Right cardiac atrium (tissue), 5 donors: ENCODE results near the gene PIN4. TPM values are rescaled to one million over a fixed set of nuclear protein-coding genes. Genes with fewer than 3 reads are reported as not detected.

Source experiments
- ATAC-seq, 2 donors: fragments of 200-7000 bp; cut with Tn5 transposase; one replicate each; pipeline versions ENCODE4 v1.8.0 to v1.9.1; 2020; ENCODE audit warnings: moderate library complexity in 2 of 2, mild to moderate bottlenecking in 1 of 2
- DNase-seq, 3 donors: peaks; one replicate each; pipeline ENCODE4 v3.0.0-alpha.2; 2020
- H3K27ac ChIP-seq: one replicate; pipeline ENCODE4 v1.5.1; 2013; ENCODE audit warnings: mild to moderate bottlenecking, low read length, control low read depth, moderate library complexity
- H3K27me3 ChIP-seq: one replicate; pipeline ENCODE4 v1.6.1; 2013; ENCODE audit not compliant: control insufficient read depth, insufficient read depth
- H3K4me1 ChIP-seq: one replicate; pipeline ENCODE4 v1.6.1; 2013; ENCODE audit warnings: low read length; ENCODE audit not compliant: control insufficient read depth, insufficient read depth
- H3K4me3 ChIP-seq: one replicate; pipeline ENCODE4 v1.5.1; 2013; ENCODE audit warnings: low read length, control low read depth
- H3K9me3 ChIP-seq: one replicate; pipeline ENCODE4 v1.6.1; 2013; ENCODE audit warnings: low read length; ENCODE audit not compliant: control insufficient read depth
- WGBS: extraction: QIAGEN DNeasy Blood & Tissue Kit; methylation state at CpG from one replicate; pipeline ENCODE4 v1.1.7; 2013; 5-methylcytosine and 5-hydroxymethylcytosine counted together
- intact Hi-C, 4 donors: fragments of 100-400 bp; cut with DNase I; formaldehyde crosslinking; loops; one replicate each; pipeline versions ENCODE4 v1.11.0 to v1.14.0; 2022 to 2023
- long read RNA-seq, 4 donors: library from polyadenylated mRNA; unstranded; transcript quantifications; one replicate each; pipeline ENCODE4 v2.0.0, GENCODE V29; 2020 to 2021
- polyA plus RNA-seq: library from polyadenylated mRNA; stranded (reverse); fragments of 200-250 nt; gene quantifications from one replicate; pipeline ENCODE4 v1.2.3, GENCODE V29; 2013
- total RNA-seq, 4 donors: library from RNA; stranded (reverse); fragmentation: NEBNext Ultra II Directional; extraction: Animal tissue kit (Norgen Biotek cat#: 25700); gene quantifications; one replicate each; pipeline ENCODE4 v1.2.1, GENCODE V29; 2021
- donor health status: healthy with polysubstance abuse.
- donor health status: DM: no; HTN: yes; CAD: no.
- donor health status: DM: no; HTN: no; CAD: no.
- donor health status: DM: no; HTN: yes; CAD: no; lungs with severe emphysema.
- donor health status: DM: yes; HTN: yes; CAD: no.

PIN4 gene
- total RNA-seq: 10 to 100 TPM in 3 of 4 donors, 1 to 10 TPM in 1; 8.9 to 13.2 (median 10.5) TPM
- 22.4 TPM for polyA plus RNA-seq
- long read RNA-seq, donor 1, transcript PIN4-203 (4 exons, 1,321 nt): major isoform, 11 of 13 reads
- long read RNA-seq, donor 1, partial matches to known transcripts: 2 of 13 reads
- long read RNA-seq, donor 1, other reads (novel, unspliced or antisense): 0 of 13 reads
- long read RNA-seq, donor 2, transcript PIN4-203 (4 exons, 1,321 nt): major isoform, 7 of 9 reads
- long read RNA-seq, donor 2, partial matches to known transcripts: 2 of 9 reads
- long read RNA-seq, donor 2, other reads (novel, unspliced or antisense): 0 of 9 reads
- long read RNA-seq, donor 3, transcript PIN4-203 (4 exons, 1,321 nt): major isoform, 6 of 10 reads
- long read RNA-seq, donor 3, partial matches to known transcripts: 0 of 10 reads
- long read RNA-seq, donor 3, other reads (novel, unspliced or antisense): 3 of 10 reads
- long read RNA-seq, donor 4, partial matches to known transcripts: 0 of 5 reads
- long read RNA-seq, donor 4, other reads (novel, unspliced or antisense): 1 of 5 reads

DNA sequence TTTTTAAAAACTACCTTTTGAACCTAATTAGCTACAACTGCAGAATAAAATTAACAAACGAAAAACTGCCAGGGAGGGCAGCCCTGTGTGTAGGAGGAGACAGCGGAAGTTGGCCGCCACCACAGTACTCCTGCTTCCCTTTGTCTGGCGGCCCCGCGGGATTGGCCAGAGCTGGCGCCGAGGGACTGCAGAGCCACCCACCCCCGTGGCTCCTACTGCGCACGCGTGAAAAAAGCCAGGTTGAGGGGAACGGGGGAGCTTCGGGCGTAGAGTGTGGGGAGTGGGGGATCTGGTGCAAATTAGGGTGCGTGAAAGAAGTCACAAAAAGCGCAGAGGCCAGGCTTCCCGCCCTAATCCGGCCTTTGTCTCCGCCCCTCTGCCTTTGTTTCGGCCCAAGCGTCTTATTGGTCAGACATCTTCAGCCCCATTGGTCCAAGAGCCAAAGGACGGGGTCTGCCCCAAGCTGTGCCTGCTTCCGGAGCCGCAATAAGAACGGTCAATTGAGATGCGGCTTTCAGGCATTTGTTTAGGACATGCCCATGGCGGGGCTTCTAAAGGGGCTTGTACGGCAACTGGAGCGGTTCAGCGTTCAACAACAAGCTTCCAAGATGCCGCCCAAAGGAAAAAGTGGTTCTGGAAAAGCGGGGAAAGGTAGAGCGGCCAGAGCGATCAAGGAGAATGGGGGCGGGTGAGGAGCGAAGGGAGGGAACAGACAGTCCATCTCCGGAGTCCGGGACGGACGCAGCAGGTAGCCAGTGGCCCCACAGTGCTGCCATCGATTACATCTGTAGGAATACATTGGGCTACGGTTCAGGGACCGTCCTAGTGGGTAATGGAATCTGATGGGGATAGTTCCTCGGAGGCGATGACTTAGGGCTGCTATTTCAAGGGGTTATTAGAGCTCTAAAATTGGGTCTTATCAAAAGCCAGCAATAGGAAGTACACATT, at the start of gene PIN4:
PIN4 (plus strand) TSS at position 580 of the 948 bp plus-strand sequence; CDS start at position 609, 29 bp downstream.
- H3K27ac ChIP-seq: peak within 1 kb of the TSS; percentile 94
- DNase-seq (peak; percentile 93 to 96 (median 94)), ATAC-seq (peak; percentile 99)
- under 1% methylated on average over 46 of the region's 46 CpGs for WGBS
- H3K9me3 ChIP-seq: no peaks in the 10 kb centered on the region
- peak within 1 kb of the TSS; percentile 83 for H3K4me3 ChIP-seq
- no peaks in the 10 kb centered on the region for H3K27me3 ChIP-seq
- peaks cover 5% of the 10 kb centered on the region for H3K4me1 ChIP-seq
- intact Hi-C loops: no loop called here

DNA sequence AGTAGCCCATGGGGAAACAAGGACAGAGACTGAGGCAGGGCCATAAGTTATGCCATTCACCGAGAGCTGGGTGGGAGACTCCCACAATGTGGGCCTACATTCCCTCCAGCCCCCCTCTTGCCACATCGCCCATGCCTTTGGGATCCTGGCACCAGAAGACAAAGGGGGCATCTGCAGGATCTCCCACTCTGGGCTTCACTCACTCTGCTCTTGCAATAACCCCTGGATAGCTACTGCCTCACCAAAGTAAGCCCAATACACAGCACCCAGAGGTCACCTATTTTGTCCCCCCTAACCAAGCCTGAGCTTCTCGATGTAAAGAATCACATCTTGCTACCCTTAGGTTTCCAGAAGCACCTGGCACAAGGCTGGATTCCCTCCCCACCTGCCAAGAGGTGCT, 49.1 kb upstream of the PIN4 start:
- ATAC-seq: no peak
- 77% methylated on average over 3 of the region's 3 CpGs for WGBS
- H3K4me1 ChIP-seq: no peaks in the 10 kb centered on the region
- no peak overlapping the region for H3K27ac ChIP-seq
- intact Hi-C loops: loop anchor here in 1 of 4 donors (5.0 kb wide), 1 partner anchor 220 kb away; the partner anchor contains the start of gene NHSL2
- H3K4me3 ChIP-seq: no peak overlapping the region
- DNase-seq: no peak
- no peaks in the 10 kb centered on the region for H3K27me3 ChIP-seq
- no peaks in the 10 kb centered on the region for H3K9me3 ChIP-seq

GRCh38 chrX:72133851-72134546, 47.6 kb upstream of the PIN4 start:
- H3K27ac ChIP-seq: no peak overlapping the region
- no peaks in the 10 kb centered on the region for H3K4me1 ChIP-seq
- no peaks in the 10 kb centered on the region for H3K27me3 ChIP-seq
- ATAC-seq (no peak), DNase-seq (no peak)
- intact Hi-C loops: loop anchor here in 1 of 4 donors (5.0 kb wide), 1 partner anchor 222 kb away; the partner anchor contains the start of gene NHSL2
- H3K9me3 ChIP-seq: no peaks in the 10 kb centered on the region
- H3K4me3 ChIP-seq: no peak overlapping the region
- 96% methylated on average over 11 of the region's 11 CpGs for WGBS

GRCh38 chrX:72137846-72138495, 43.6 kb upstream of the PIN4 start:
- no peak overlapping the region for H3K27ac ChIP-seq
- intact Hi-C loops: no loop called here
- H3K9me3 ChIP-seq: no peaks in the 10 kb centered on the region
- no peaks in the 10 kb centered on the region for H3K27me3 ChIP-seq
- H3K4me1 ChIP-seq: no peaks in the 10 kb centered on the region
- DNase-seq (no peak), ATAC-seq (no peak)
- H3K4me3 ChIP-seq: no peak overlapping the region
- WGBS: 82% methylated on average over 9 of the region's 9 CpGs

DNA sequence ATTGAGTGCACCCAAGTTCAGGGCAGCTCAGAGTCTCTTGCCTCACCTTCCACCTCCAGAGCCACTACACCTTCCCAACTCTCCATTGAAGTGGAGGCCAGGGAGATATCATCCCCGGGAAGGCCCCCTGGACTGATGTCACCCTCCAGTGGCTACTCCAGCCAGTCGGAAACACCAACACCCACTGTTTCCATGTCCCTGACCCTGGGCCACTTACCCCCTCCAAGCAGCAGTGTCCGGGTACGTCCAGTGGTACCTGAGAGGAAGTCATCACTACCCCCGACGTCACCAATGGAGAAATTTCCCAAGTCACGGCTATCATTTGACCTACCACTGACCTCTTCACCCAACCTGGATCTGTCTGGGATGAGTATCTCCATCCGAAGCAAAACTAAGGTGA, 42.0 kb upstream of the PIN4 start:
- ATAC-seq: no peak
- H3K9me3 ChIP-seq: no peaks in the 10 kb centered on the region
- 88% methylated on average over 8 of the region's 8 CpGs for WGBS

DNA sequence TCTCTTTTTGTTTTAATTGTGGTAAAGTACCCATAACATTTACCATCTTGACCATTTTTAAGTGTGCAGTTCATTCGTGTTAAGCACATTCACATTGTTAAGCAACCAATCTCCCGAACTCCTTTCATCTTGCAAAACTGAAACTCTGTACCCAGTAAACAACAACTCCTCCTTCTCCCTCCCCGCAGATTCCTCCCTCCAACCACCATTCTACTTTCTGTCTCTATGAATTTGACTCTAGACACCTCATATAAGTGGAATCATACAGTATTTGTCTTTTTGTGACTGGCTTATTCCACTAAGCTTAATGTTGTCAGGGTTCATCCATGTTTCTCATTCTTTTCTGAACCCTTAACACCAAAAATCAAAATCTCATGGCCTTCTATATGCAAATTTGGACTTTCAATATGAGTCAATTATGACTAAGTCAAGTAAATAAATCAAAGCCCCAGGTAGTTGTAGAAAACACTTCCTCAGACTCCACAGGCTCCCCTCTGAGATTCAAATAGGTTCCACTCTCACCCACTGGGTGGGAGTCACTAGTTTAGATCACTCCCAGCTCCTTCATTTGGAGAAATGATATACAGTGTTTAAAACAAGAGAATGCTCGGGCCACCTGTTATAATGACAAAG, 40.1 kb upstream of the PIN4 start:
- no peak for ATAC-seq
- Histone ChIP-seq H3K9me3 (no peaks in the 10 kb centered on the region), H3K27me3 (no peaks in the 10 kb centered on the region), H3K4me3 (no peak overlapping the region), H3K4me1 (no peaks in the 10 kb centered on the region), H3K27ac (no peak overlapping the region)
- no peak for DNase-seq
- 84% methylated on average over 4 of the region's 4 CpGs for WGBS
- intact Hi-C loops: no loop called here

More for the DNA sequence above, 42.0 kb upstream of the PIN4 start:
- Histone ChIP-seq H3K4me1 (no peaks in the 10 kb centered on the region), H3K4me3 (no peak overlapping the region), H3K27me3 (no peaks in the 10 kb centered on the region), H3K27ac (no peak overlapping the region)
- intact Hi-C loops: no loop called here
- DNase-seq: no peak

DNA sequence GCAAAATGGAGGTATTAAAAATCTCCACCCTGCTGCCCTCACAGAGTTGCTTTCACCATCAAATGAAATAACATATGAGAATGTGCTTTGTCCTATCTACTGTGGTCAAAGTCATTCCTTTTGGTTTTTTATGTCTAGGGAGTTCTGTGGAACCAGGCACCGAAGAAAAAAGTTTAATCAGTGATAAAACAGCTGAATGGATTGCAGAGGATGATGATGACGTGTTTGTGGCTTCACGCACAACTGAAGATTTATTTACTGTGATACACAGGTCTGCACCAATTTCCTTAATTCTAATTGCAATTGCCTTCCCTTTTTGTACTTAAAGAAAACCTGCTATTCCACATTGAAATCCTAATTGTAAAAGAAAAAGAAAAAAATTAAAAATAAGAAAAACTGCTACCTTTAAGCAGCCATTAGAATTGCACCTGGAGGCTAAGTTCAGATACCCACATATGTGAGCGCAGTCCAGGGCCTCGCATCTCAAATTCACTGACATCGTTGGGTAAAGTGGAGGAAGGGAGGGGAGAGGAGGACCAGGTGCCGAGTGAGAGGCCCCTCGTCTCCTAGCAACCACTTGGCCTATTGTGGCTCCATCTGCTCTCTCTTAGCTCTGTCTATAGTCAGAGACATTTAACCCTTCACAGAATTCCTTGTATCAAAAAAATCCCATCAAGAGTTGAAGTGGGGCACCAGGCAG, 39.3 kb upstream of the PIN4 start:
- DNase-seq (no peak), ATAC-seq (no peak)
- Histone ChIP-seq H3K9me3 (no peaks in the 10 kb centered on the region), H3K27me3 (no peaks in the 10 kb centered on the region), H3K4me3 (no peak overlapping the region), H3K4me1 (no peaks in the 10 kb centered on the region), H3K27ac (no peak overlapping the region)
- intact Hi-C loops: no loop called here
- WGBS: 62% methylated on average over 8 of the region's 8 CpGs

DNA sequence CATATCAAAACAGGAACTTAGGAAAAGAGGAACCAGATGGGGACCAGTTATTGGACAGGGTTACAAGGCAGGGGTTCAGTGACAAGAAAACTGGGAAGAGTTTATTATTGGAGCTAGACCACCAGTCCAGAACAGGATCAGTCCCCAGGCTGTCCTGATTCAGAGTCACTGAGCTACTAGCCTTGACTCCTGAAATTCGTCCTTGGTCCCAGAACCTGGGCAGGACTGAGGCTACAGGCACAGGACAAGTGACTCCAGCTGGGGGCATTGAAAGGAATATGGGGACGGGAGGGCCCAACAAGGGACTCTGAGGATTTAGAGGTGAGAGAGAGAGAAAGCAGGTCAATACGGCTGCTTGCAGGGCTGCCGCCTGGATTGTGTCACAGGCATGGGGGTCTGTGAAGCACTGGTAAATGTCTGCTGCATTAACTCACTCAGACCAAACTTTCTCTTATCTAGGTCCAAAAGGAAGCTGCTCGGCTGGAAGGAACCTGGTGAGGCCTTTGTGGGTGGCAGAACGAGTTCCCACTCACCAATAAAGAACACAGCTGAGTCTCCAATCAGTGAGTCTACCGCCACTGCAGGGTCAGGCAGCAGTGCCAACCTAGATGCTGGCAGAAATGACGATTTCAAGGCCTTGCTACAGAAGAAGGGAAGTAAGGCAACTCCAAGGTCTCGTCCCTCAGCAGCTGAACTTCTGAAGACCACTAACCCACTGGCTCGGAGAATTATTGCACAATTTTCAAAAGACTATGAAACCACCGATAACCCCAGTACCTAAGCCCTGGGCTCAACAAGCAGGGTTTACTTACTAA, 38.6 kb upstream of the PIN4 start:
- Histone ChIP-seq H3K4me1 (no peaks in the 10 kb centered on the region), H3K27ac (no peak overlapping the region), H3K9me3 (no peaks in the 10 kb centered on the region), H3K4me3 (no peak overlapping the region), H3K27me3 (no peaks in the 10 kb centered on the region)
- WGBS: 78% methylated on average over 11 of the region's 11 CpGs
- intact Hi-C loops: no loop called here
- DNase-seq: no peak
- ATAC-seq: no peak

GRCh38 chrX:72143609-72143907, 38.0 kb upstream of the PIN4 start:
- Histone ChIP-seq H3K4me1 (no peaks in the 10 kb centered on the region), H3K27me3 (no peaks in the 10 kb centered on the region), H3K27ac (no peak overlapping the region), H3K9me3 (no peaks in the 10 kb centered on the region), H3K4me3 (no peak overlapping the region)
- ATAC-seq (no peak), DNase-seq (no peak)
- WGBS: 80% methylated on average over 2 of the region's 2 CpGs
- intact Hi-C loops: no loop called here
